Panc1 (cell line): ENCODE measurements around the gene BTG4. TPM values are rescaled to one million over a fixed set of nuclear protein-coding genes. Genes with fewer than 3 reads are reported as not detected.

Source experiments
- ATAC-seq: fragments of 200-7000 bp; cut with Tn5 transposase; 2 replicates; pipeline ENCODE4 v1.9.1; 2020; ENCODE audit warnings: mild to moderate bottlenecking, moderate library complexity
- BruUV-seq: library from RNA; stranded (reverse); fragments of 400-500 nt; replicated peaks from 2 replicates; lab custom pipeline; 2021; lab: Mats Ljungman, UMichigan
- CTCF ChIA-PET: fragments of 300-600 bp; sonication (Branson Sonifier 250); formaldehyde crosslinking; loops from one replicate; lab custom pipeline; 2022; ENCODE audit warnings: antibody characterized with exemption; lab: Charles Lee
- POLR2A ChIA-PET: fragments of 300-600 bp; sonication (Branson Sonifier 250); formaldehyde crosslinking; loops from one replicate; lab custom pipeline; 2022; ENCODE audit warnings: antibody characterized with exemption; lab: Charles Lee
- DNase-seq: peaks from one replicate; pipeline ENCODE4 v3.0.0-alpha.2; 2010; ENCODE audit warnings: low read depth, low spot score
- H3K27ac ChIP-seq: 2 replicates; pipeline ENCODE4 v1.5.1; 2011; ENCODE audit warnings: mild to moderate bottlenecking, low read length, inconsistent platforms
- H3K27me3 ChIP-seq: fragments of 200-500 bp; sonication (Bioruptor generic); 2 replicates; pipeline ENCODE4 v1.6.0; 2014; ENCODE audit warnings: low read length, inconsistent platforms; ENCODE audit not compliant: control insufficient read depth, insufficient read depth
- H3K36me3 ChIP-seq: fragments of 200-500 bp; sonication (Bioruptor generic); 2 replicates; pipeline ENCODE4 v1.5.1; 2014; ENCODE audit warnings: inconsistent platforms, mild to moderate bottlenecking, low read length, moderate library complexity; ENCODE audit not compliant: control insufficient read depth, insufficient read depth
- H3K4me1 ChIP-seq: 2 replicates; pipeline ENCODE4 v1.5.1; 2011; ENCODE audit warnings: inconsistent platforms, mild to moderate bottlenecking, low read length, moderate library complexity; ENCODE audit not compliant: control insufficient read depth, insufficient read depth
- H3K4me3 ChIP-seq, 2 experiments: 2 replicates each; pipeline ENCODE4 v1.5.1; 2011 to 2012; ENCODE audit warnings: low read depth in 2 of 2, low read length in 2 of 2, mild to moderate bottlenecking in 2 of 2, inconsistent platforms in 1 of 2, moderate library complexity in 1 of 2
- H3K9me3 ChIP-seq: fragments of 200-500 bp; sonication (Bioruptor generic); 2 replicates; pipeline ENCODE4 v1.5.1; 2014; ENCODE audit warnings: low read depth, mild to moderate bottlenecking, inconsistent platforms, low read length, moderate library complexity; ENCODE audit not compliant: control insufficient read depth, insufficient read depth
- CTCF ChIP-seq: fragments of 450-650 bp; IDR thresholded peaks from 2 replicates; pipeline ENCODE4 v1.5.1; 2017; ENCODE audit warnings: mild to moderate bottlenecking
- POLR2AphosphoS5 ChIP-seq: IDR thresholded peaks from 2 replicates; pipeline ENCODE4 v1.6.1; 2012; ENCODE audit warnings: mild to moderate bottlenecking, low read depth, low read length, moderate library complexity
- REST ChIP-seq, 2 experiments: IDR thresholded peaks; 2 replicates each; pipeline ENCODE4 v1.6.1; 2011 to 2012; ENCODE audit warnings: low read depth in 2 of 2, control low read depth in 1 of 2, low read length in 1 of 2, mild to moderate bottlenecking in 1 of 2, moderate library complexity in 1 of 2; ENCODE audit not compliant: insufficient read depth in 1 of 2
- SIN3A ChIP-seq: IDR thresholded peaks from 2 replicates; pipeline ENCODE4 v1.6.1; 2012; ENCODE audit warnings: low read depth, mild to moderate bottlenecking, low read length, moderate library complexity, borderline replicate concordance; ENCODE audit not compliant: insufficient read depth
- TCF7L2 ChIP-seq: IDR thresholded peaks from 2 replicates; pipeline ENCODE4 v1.6.1; 2011; ENCODE audit warnings: mild to moderate bottlenecking, low read depth, low read length, inconsistent platforms
- in situ Hi-C: cut with HindIII; loops from 2 replicates; pipeline ENCODE4 v1.10.0; 2016; ENCODE audit warnings: low sequenced_read_pairs, low pct_unique_long_range_greater_than_20kb
- intact Hi-C: fragments of 100-400 bp; cut with micrococcal nuclease; formaldehyde crosslinking; loops from one replicate; pipeline ENCODE4 v1.10.0; 2022; ENCODE audit not compliant: unreplicated experiment
- total RNA-seq: library from RNA; stranded (reverse); gene quantifications from one replicate; pipeline ENCODE4 v1.2.1, GENCODE V29; 2021; ENCODE audit not compliant: unreplicated experiment

BTG4 gene
- total RNA-seq, 1 experiment from 2014 or later = not detected

GRCh38 chr11:111494040-111494439, 18.1 kb downstream of the BTG4 start:
- CTCF ChIA-PET = no interaction called here
- POLR2A ChIA-PET = no interaction called here
- TF ChIP-seq POLR2AphosphoS5 = no peak
- no peak for TF ChIP-seq REST (IDR thresholded peaks at IDR 0.05; ENCODE audit: insufficient read depth in 1 of 2, low read depth in 2 of 2, low read length in 1 of 2)
- DNase-seq = no peak
- H3K27me3 ChIP-seq = peaks cover 7% of the 10 kb centered on the region; the same call in 1 of the 2 replicates
- no TSS peak for BruUV-seq
- intact Hi-C loops (no loop called here), in situ Hi-C loops (no loop called here)
- no peak overlapping the region for H3K4me3 ChIP-seq
- no peaks in the 10 kb centered on the region for H3K4me1 ChIP-seq
- no peaks in the 10 kb centered on the region for H3K36me3 ChIP-seq
- ATAC-seq = no peak
- H3K27ac ChIP-seq = no peak overlapping the region
- H3K9me3 ChIP-seq = no peaks in the 10 kb centered on the region

DNA sequence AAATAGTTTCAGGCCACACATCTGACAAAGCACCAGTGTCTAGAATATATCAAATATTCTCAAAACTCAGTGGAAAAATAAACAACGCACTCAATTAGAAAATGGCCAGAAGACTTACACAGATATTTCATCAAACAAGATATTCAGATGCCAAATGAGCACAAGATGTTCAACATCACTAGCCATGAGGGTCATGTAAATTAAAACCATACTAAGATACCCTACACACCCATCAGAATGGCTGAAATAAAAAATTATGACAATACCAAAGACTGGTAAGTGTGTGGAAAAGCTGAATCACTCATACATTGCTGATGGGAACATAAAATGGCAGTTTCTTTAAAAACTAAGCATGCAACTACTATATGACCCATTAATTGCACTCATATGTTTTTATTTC, 21.7 kb downstream of the BTG4 start:
- DNase-seq (no peak), ATAC-seq (no peak)
- no TSS peak for BruUV-seq
- TF ChIP-seq SIN3A = no peak
- no peak for TF ChIP-seq CTCF
- TF ChIP-seq REST (IDR thresholded peaks at IDR 0.05; ENCODE audit: insufficient read depth in 1 of 2, low read depth in 2 of 2, low read length in 1 of 2) = no peak
- no peak for TF ChIP-seq POLR2AphosphoS5
- no peak for TF ChIP-seq TCF7L2
- no peak overlapping the region for H3K27ac ChIP-seq
- no peak overlapping the region for H3K4me3 ChIP-seq
- no peaks in the 10 kb centered on the region for H3K36me3 ChIP-seq
- ChIA-PET POLR2A (interaction anchor here (0.7 kb wide), 1 partner anchor 52 kb away, joined by 4 read pairs; no protein-coding TSS in a partner anchor), CTCF (no interaction called here)
- H3K4me1 ChIP-seq = no peaks in the 10 kb centered on the region
- H3K9me3 ChIP-seq = no peaks in the 10 kb centered on the region
- H3K27me3 ChIP-seq = no peaks in the 10 kb centered on the region; the same call in 1 of the 2 replicates
- in situ Hi-C loops = no loop called here
- intact Hi-C loops = no loop called here
